Hepatocyte (in vitro differentiated cells): ENCODE data around the gene ASTN2.

Experiments used
- CTCF ChIP-seq: fragments of 200-600 bp; sonication (generic); IDR thresholded peaks from 2 replicates; pipeline ENCODE4 v1.5.1; 2016; ENCODE audit warnings: antibody characterized with exemption, mild to moderate bottlenecking; ENCODE audit not compliant: poor library complexity
- EZH2 ChIP-seq: fragments of 200-600 bp; sonication (generic); IDR thresholded peaks from 2 replicates; pipeline ENCODE4 v1.6.1; 2016; ENCODE audit warnings: antibody characterized with exemption, mild to moderate bottlenecking, borderline replicate concordance

DNA sequence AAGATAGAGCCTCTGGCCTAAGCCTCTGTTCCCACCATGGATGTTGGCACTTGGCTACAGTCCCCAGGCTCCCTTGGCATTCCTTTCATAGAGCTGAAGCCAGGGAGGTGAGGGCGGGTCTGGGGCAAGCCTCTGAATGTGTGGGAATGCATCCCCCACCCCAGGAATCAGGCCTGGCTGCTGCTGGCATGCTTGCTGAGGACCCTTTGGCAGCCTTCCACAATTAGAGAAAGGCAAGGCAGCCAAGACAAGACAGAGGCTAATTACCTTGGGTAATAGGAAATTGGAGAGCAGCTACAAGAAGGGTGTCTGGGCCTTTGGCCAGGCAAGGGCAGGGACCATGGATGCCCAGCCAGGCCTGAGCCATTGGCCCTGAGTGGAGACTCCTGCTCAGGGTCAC is 932.1 kb downstream of the ASTN2 start:
- TF ChIP-seq CTCF (no peak), EZH2 (no peak)
